GM19025 (cell line): ENCODE data around the gene ADAM15.
A peak's percentile ranks its signal among the peaks of the same experiment; 100 is the strongest.

ENCODE experiments used
- ATAC-seq: cut with Tn5 transposase; IDR thresholded peaks from one replicate; pipeline ENCODE4 v1.9.1; 2021; ENCODE audit warnings: mild to moderate bottlenecking, low read depth, moderate library complexity; ENCODE audit not compliant: unreplicated experiment

The ADAM15 gene

GRCh38 chr1:155030243-155030795 is 20.8 kb upstream of the ADAM15 start:
- no peak for ATAC-seq

DNA sequence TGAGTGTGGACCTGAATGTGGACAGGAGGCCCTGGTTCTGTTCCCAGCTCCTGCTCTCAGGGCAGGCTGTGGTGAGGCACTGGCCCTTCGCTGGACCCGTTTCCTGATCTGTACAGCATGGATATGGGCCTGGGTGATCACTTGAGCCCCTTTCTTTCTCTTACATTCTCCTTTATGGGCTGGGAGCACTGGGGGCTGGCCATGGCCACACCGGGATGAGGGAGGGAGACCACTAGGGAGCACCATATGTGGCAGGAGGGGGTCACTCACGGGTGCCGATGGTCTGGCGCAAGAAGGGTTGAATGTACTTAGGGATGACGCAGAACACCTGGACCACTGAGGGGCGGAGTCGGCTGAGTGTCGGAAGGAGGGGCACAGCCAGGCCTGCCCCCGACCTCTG is 20.2 kb upstream of the ADAM15 start:
- no peak for ATAC-seq

GRCh38 chr1:155032886-155033285 is 18.2 kb upstream of the ADAM15 start:
- no peak for ATAC-seq

GRCh38 chr1:155033524-155033923 is 17.6 kb upstream of the ADAM15 start, which contains the start of the genes DCST1 and DCST2:
TSS of gene DCST1 (plus strand) at chr1:155033824. CDS start at chr1:155034037, 213 bp downstream.
TSS of gene DCST2 (minus strand) at chr1:155033781. CDS start at chr1:155033701, 80 bp downstream.
- ATAC-seq = no peak

GRCh38 chr1:155034318-155035208 is 16.6 kb upstream of the ADAM15 start:
- no peak for ATAC-seq

GRCh38 chr1:155035936-155036335 is 15.2 kb upstream of the ADAM15 start:
- no peak for ATAC-seq

- no peak for ATAC-seq
Observed at GRCh38 chr1:155037043-155037442, 14.1 kb upstream of the ADAM15 start.

GRCh38 chr1:155037851-155038441 is 13.2 kb upstream of the ADAM15 start:
- no peak for ATAC-seq

- ATAC-seq = no peak
Observed at GRCh38 chr1:155038602-155039307, 12.4 kb upstream of the ADAM15 start.

DNA sequence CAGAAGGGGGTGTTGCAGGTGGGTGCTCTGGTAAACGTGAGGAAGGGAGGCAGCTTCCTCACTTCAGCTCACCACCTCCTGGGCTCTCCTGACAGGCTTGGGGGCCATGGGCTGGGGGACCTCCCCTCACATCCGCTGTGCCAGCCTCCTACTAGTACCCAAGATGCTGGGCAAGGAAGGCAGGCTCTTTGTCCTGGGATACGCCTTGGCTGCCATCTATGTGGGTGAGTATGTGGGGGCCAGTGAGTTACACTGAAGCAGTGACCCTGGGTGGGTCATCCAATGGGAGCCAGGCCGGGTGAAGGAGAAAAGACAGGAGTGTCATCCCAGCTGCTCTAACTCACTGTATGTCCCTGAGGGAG is 11.8 kb upstream of the ADAM15 start:
- no peak for ATAC-seq

GRCh38 chr1:155040358-155041093 is 10.6 kb upstream of the ADAM15 start:
- ATAC-seq = no peak

- no peak for ATAC-seq
Observed at GRCh38 chr1:155042789-155043188, 8.3 kb upstream of the ADAM15 start.

GRCh38 chr1:155043301-155043702 is 7.8 kb upstream of the ADAM15 start:
- no peak for ATAC-seq

DNA sequence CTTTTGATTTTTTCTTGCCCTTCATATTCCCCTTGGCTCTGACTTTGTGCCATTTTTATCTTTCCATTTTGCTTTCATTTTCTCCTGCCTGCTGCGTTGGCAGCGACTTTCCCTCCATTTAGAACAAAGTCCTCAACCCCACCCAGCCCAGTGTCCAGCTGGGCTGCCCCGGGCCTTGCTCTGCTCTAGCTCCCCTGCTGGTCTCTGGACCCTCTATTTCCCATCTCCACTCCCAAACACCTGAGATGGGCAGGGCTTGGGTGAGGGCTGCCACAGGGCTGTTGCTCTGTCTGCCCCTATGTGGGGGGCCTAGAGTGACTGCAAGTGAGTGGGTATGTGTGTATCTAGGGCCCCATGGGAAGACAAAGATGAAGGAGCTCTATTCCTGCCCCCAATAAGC is 7.3 kb upstream of the ADAM15 start:
- ATAC-seq = no peak

DNA sequence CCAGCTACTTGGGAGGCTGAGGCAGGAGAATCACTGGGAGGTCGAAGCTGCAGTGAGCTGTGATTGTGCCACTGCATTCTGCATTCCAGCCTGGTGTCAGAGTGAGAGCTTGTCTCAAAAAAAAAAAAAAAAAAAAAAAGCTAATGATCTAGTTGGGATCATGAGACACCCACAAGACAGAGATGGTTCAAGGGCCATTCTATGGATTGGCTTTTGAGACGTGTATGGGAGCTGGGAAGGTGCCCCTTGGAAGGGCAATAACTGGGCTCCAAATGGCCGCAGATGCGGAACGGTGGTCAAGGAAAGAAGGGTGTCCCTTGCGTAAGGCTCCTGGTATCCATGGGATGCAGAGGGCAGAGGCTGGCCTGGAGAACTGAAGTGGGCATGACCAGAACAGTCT is 6.8 kb upstream of the ADAM15 start:
- ATAC-seq = no peak

DNA sequence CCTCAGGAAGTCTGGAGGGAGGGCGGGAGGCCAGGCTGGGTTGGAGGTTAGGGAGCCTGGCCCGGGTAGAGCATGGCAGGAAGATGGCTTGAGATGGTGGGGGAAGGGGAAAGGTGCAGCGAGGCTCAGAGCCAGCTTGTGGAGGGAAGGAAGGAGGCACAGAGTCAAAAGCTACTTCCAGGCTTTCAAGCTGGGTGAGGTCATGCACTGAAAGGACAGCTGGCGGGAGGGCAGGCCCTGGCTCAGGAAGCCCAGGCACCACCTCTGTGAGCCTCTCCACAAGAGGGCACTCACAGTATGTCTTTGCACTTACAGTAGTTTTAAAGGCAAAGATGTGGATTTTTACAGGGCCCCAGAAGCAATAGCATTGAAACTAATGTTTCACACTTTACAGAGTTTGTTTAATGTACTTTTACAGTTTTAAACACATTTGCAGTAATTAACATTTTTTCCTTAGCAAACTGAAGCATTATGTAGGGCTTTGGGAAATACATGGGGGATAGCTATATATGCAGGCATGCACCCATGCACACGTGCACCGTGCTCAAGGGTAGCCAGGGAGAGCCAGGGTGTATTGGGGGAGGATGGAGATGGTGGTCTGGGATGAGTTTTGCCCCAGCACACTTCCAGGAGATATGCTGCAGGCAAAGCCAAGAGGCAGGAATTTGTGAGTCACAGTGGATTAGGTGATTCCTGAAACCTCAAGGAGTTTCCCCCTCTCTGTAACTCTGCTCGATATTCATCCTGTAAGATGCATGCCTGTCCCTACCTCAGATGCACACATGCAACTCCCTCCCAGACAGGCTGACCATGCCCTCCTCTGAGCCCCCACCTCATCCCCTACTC is 6.1 kb upstream of the ADAM15 start:
- ATAC-seq = peak; percentile 55

GRCh38 chr1:155048449-155049334 is 2.4 kb upstream of the ADAM15 start:
- no peak for ATAC-seq
